HepG2 (cell line): ENCODE results near the gene ACADVL. TPM values are rescaled to one million over a fixed set of nuclear protein-coding genes. Genes with fewer than 3 reads are reported as not detected.

Experiments
- CTCF ChIP-seq: sonication (generic); formaldehyde crosslinking; IDR thresholded peaks from 2 replicates; pipeline ENCODE4 v1.5.0; 2020; ENCODE audit warnings: mild to moderate bottlenecking, missing genetic modification reagents, moderate library complexity
- ELF1 ChIP-seq: sonication (generic); formaldehyde crosslinking; IDR thresholded peaks from 2 replicates; pipeline ENCODE4 v1.4.0; 2020; ENCODE audit warnings: missing genetic modification reagents
- MAFG ChIP-seq: sonication (generic); formaldehyde crosslinking; IDR thresholded peaks from 2 replicates; pipeline ENCODE4 v1.5.1; 2020; ENCODE audit warnings: mild to moderate bottlenecking, missing genetic modification reagents
- MEIS1 ChIP-seq: sonication (generic); formaldehyde crosslinking; IDR thresholded peaks from 2 replicates; pipeline ENCODE4 v1.9.0; 2021; ENCODE audit warnings: mild to moderate bottlenecking, missing genetic modification reagents, moderate library complexity, borderline replicate concordance
- NFKBIZ ChIP-seq: IDR thresholded peaks from 2 replicates; pipeline ENCODE4 v1.6.1; 2018; ENCODE audit warnings: missing genetic modification reagents, missing compliant biosample characterization
- PRPF4 ChIP-seq: fragments of 200-400 bp; formaldehyde crosslinking; IDR thresholded peaks from 2 replicates; pipeline ENCODE4 v1.6.1; 2016; ENCODE audit warnings: low read length, low read depth; ENCODE audit not compliant: poor library complexity, severe bottlenecking
- SAFB2 ChIP-seq: sonication (generic); formaldehyde crosslinking; IDR thresholded peaks from 2 replicates; pipeline ENCODE4 v1.5.1; 2020; ENCODE audit warnings: missing genetic modification reagents, low read depth, mild to moderate bottlenecking, borderline replicate concordance
- TRIM24 ChIP-seq: sonication (generic); formaldehyde crosslinking; IDR thresholded peaks from 2 replicates; pipeline ENCODE4 v1.8.0; 2022; ENCODE audit warnings: mild to moderate bottlenecking, missing genetic modification reagents
- XBP1 ChIP-seq: sonication (generic); formaldehyde crosslinking; IDR thresholded peaks from 2 replicates; pipeline ENCODE4 v1.5.0; 2020; ENCODE audit warnings: missing genetic modification reagents
- ZNF281 ChIP-seq: sonication (generic); formaldehyde crosslinking; IDR thresholded peaks from 2 replicates; pipeline ENCODE4 v1.4.0; 2020; ENCODE audit warnings: missing genetic modification reagents, borderline replicate concordance
- ZNF318 ChIP-seq: sonication (generic); formaldehyde crosslinking; IDR thresholded peaks from 2 replicates; pipeline ENCODE4 v1.4.0; 2020; ENCODE audit warnings: mild to moderate bottlenecking, missing genetic modification reagents
- ZNF382 ChIP-seq: sonication (generic); formaldehyde crosslinking; IDR thresholded peaks from 2 replicates; pipeline ENCODE4 v1.5.0; 2020; ENCODE audit warnings: missing genetic modification reagents, mild to moderate bottlenecking, borderline replicate concordance
- ZNF468 ChIP-seq: sonication (generic); formaldehyde crosslinking; IDR thresholded peaks from 2 replicates; pipeline ENCODE4 v1.8.0; 2022; ENCODE audit warnings: mild to moderate bottlenecking, moderate library complexity, missing genetic modification reagents
- ZNF589 ChIP-seq: sonication (generic); formaldehyde crosslinking; conservative IDR thresholded peaks from 2 replicates; pipeline ENCODE4 v1.8.0; 2022; ENCODE audit warnings: mild to moderate bottlenecking, moderate library complexity, missing genetic modification reagents
- ZNF773 ChIP-seq: sonication (generic); formaldehyde crosslinking; IDR thresholded peaks from 2 replicates; pipeline ENCODE4 v1.4.0; 2020; ENCODE audit warnings: missing genetic modification reagents, borderline replicate concordance
- polyA plus RNA-seq, 8 experiments: library from polyadenylated mRNA; depleted of rRNA in 3 of 8; stranded (reverse) in 7 of 8; unstranded in 1 of 8; fragments of >200 nt; fragmentation: Illumina TruSeq in 4 of 8; extraction: Trizol in 4 of 8; gene quantifications; 2 replicates each; pipeline versions ENCODE4 v1.2.1 to v1.2.3, GENCODE V29; 2011 to 2016; ENCODE audit warnings: low read depth in 4 of 8, missing spikeins in 1 of 8, mixed read lengths in 1 of 8; ENCODE audit not compliant: insufficient read depth in 1 of 8
- total RNA-seq, 5 experiments: library from RNA; depleted of rRNA; stranded (reverse); fragments of >200 nt; fragmentation: Illumina TruSeq; extraction: Trizol; gene quantifications; 2 replicates each; pipeline ENCODE4 v1.2.3, GENCODE V29; 2016; ENCODE audit warnings: low read depth in 1 of 5

The ACADVL gene
- total and polyA plus RNA-seq, 2 of the 13 experiments (the other 11 are each of a cell fraction or from before 2014, with no cell fraction given) = 219 to 412 TPM

- TF ChIP-seq CTCF (CRISPR knock-in tag) (no peak), MEIS1 (no peak), ZNF382 (no peak), ZNF318 (peak; percentile 72; the same call in 1 of the 2 replicates), ZNF773 (CRISPR knock-in tag) (no peak; the same call in 1 of the 2 replicates), PRPF4 (no peak), ELF1 (CRISPR knock-in tag) (peak; percentile 97), ZNF468 (no peak), ZNF281 (CRISPR knock-in tag) (peak; percentile 84), TRIM24 (no peak), XBP1 (no peak), NFKBIZ (CRISPR knock-in tag) (no peak), ZNF589 (CRISPR knock-in tag) (no peak), MAFG (CRISPR knock-in tag) (no peak), SAFB2 (peak; percentile 89; the same call in 1 of the 2 replicates)
Measured at GRCh38 chr17:7239091-7240027, 19.6 kb downstream of the ACADVL start, which contains the start of gene PHF23 (continued).
